Fibroblast of lung (primary cell): ENCODE measurements around the gene RGL4.

Experiments
- CTCF ChIP-seq, 2 donors: IDR thresholded peaks in 1 of 2; conservative IDR thresholded peaks in 1 of 2; 1 replicate in 1 of 2; 2 replicates in 1 of 2; pipeline ENCODE4 v1.5.1; 2011 to 2012; ENCODE audit warnings: low read length in 2 of 2, control low read depth in 1 of 2, inconsistent platforms in 1 of 2, low read depth in 1 of 2, mild to moderate bottlenecking in 1 of 2
- EZH2 ChIP-seq: IDR thresholded peaks from 2 replicates; pipeline ENCODE4 v1.5.1; 2012; ENCODE audit warnings: low read length, control low read depth, mild to moderate bottlenecking; ENCODE audit errors: missing control alignments

GRCh38 chr22:23673826-23674690, 16.8 kb upstream of the RGL4 start:
- TF ChIP-seq CTCF (conservative IDR thresholded peaks at IDR 0.05 in 1 of 2, IDR thresholded peaks at IDR 0.05 in 1 of 2; ENCODE audit: low read depth in 1 of 2, low read length in 2 of 2) (no peak), EZH2 (no peak)
